ENCODE data around the gene SLC12A8.

- no peak for TF ChIP-seq POLR2AphosphoS5 (IDR thresholded peaks at IDR 0.05)
- TF ChIP-seq POLR2A (IDR thresholded peaks at IDR 0.05): no peak
- TF ChIP-seq CTCF (IDR thresholded peaks at IDR 0.05): no peak
Observed at GRCh38 chr3:125058529-125058928, 154.0 kb downstream of the SLC12A8 start.
